ENCODE data around the gene EEF1AKMT4. TPM values are rescaled to one million over a fixed set of nuclear protein-coding genes. Genes with fewer than 3 reads are reported as not detected.
A peak's percentile ranks its signal among the peaks of the same experiment; 100 is the strongest.

Gene EEF1AKMT4
- polyA plus RNA-seq, 1 donor (not counting 4 experiments of a cell fraction or from before 2014, with no cell fraction given) = 10.8 TPM

DNA sequence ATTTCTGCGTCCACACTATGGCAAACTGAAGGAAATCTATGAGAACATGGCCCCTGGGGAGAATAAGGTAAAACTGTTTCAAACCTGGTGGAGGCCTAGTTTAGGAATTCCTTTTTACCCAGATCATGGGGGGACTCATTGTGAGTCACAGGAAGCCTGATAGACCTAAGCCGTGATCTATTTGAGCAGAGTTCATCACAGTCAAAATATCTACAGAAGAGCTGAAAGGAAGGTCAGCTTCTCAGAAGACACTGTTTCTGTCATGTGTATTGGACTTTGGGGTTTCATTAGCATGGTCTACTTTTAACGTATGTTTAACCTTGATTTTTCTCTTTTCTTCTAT lies 50.9 kb downstream of the EEF1AKMT4 start:
- H3K4me3 ChIP-seq (ENCODE audit: control insufficient read depth in 2 of 3, extremely low read depth in 1 of 3, insufficient read depth in 2 of 3, low read depth in 1 of 3, low read length in 3 of 3) = peak overlapping the region; percentile 90 to 99 (median 90)
- peak overlapping the region; percentile 94 for H3K9ac ChIP-seq (ENCODE audit: control insufficient read depth, extremely low read depth, insufficient read depth, low read length)
- H3K27ac ChIP-seq (ENCODE audit: control insufficient read depth, insufficient read depth, low read length) = peak overlapping the region; percentile 84
- TF ChIP-seq, protein P1, sequence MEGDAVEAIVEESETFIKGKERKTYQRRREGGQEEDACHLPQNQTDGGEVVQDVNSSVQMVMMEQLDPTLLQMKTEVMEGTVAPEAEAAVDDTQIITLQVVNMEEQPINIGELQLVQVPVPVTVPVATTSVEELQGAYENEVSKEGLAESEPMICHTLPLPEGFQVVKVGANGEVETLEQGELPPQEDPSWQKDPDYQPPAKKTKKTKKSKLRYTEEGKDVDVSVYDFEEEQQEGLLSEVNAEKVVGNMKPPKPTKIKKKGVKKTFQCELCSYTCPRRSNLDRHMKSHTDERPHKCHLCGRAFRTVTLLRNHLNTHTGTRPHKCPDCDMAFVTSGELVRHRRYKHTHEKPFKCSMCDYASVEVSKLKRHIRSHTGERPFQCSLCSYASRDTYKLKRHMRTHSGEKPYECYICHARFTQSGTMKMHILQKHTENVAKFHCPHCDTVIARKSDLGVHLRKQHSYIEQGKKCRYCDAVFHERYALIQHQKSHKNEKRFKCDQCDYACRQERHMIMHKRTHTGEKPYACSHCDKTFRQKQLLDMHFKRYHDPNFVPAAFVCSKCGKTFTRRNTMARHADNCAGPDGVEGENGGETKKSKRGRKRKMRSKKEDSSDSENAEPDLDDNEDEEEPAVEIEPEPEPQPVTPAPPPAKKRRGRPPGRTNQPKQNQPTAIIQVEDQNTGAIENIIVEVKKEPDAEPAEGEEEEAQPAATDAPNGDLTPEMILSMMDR (optimal IDR thresholded peaks at IDR 0.05 in 1 of 3, IDR thresholded peaks at IDR 0.05 in 1 of 3, conservative IDR thresholded peaks at IDR 0.05 in 1 of 3; ENCODE audit: extremely low read depth in 1 of 3, insufficient read depth in 2 of 3, low read length in 3 of 3) = no peak
- no peaks in the 10 kb centered on the region for H3K9me3 ChIP-seq (ENCODE audit: control insufficient read depth, low read depth, low read length)
- H3K27me3 ChIP-seq (ENCODE audit: control insufficient read depth, extremely low read depth, insufficient read depth, low read length) = no peaks in the 10 kb centered on the region
- peak overlapping the region; percentile 84 for H3K4me2 ChIP-seq (ENCODE audit: control insufficient read depth, extremely low read depth, insufficient read depth, low read depth, low read length)
- no peak overlapping the region for H2AFZ ChIP-seq (ENCODE audit: control insufficient read depth, low read length)
- dilution Hi-C loops (cut with MboI; ENCODE audit: extremely low pct_ligation_motif_present, low sequenced_read_pairs) = no loop called here
- FAIRE-seq (peak; percentile 72), DNase-seq (ENCODE audit: low read depth, low spot score) (no peak)
- H3K79me2 ChIP-seq (ENCODE audit: control insufficient read depth, insufficient read depth, low read length) = peaks cover 55% of the 10 kb centered on the region
- peaks cover 9% of the 10 kb centered on the region for H3K4me1 ChIP-seq (ENCODE audit: control insufficient read depth, extremely low read depth, insufficient read depth, low read length)
- H3K36me3 ChIP-seq (ENCODE audit: control insufficient read depth in 2 of 2, extremely low read depth in 1 of 2, insufficient read depth in 2 of 2, low read length in 2 of 2) = peaks cover 30 to 35% of the 10 kb centered on the region in 2 experiments
- H3K9me1 ChIP-seq (ENCODE audit: control insufficient read depth, extremely low read depth, insufficient read depth, low read length) = no peaks in the 10 kb centered on the region
- H4K20me1 ChIP-seq (ENCODE audit: control insufficient read depth, extremely low read depth, insufficient read depth, low read length) = peaks cover 13% of the 10 kb centered on the region

DNA sequence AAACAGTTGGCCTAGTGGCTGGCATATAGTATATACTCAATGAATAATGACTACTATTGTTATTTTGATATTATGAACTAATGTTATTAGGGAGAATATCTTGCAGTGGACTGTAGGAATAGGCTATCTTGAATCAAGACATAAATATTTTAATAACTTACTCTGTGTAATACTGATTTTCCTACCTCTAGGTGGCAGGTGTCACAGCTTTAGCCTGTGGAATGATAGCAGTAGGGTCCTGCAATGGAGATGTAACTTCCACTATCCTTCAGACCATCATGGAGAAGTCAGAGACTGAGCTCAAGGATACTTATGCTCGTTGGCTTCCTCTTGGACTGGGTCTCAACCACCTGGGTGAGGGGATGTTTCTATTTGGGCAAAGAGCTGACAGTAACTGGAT lies 56.1 kb downstream of the EEF1AKMT4 start:
- peaks cover 61 to 72% of the 10 kb centered on the region in 2 experiments for H3K36me3 ChIP-seq (ENCODE audit: control insufficient read depth in 2 of 2, extremely low read depth in 1 of 2, insufficient read depth in 2 of 2, low read length in 2 of 2)
- H3K27me3 ChIP-seq (ENCODE audit: control insufficient read depth, extremely low read depth, insufficient read depth, low read length) = no peaks in the 10 kb centered on the region
- TF ChIP-seq, protein P1 (optimal IDR thresholded peaks at IDR 0.05 in 1 of 3, IDR thresholded peaks at IDR 0.05 in 1 of 3, conservative IDR thresholded peaks at IDR 0.05 in 1 of 3; ENCODE audit: extremely low read depth in 1 of 3, insufficient read depth in 2 of 3, low read length in 3 of 3) = peak in 2 of 3 experiments; percentile 9 to 48
- no peak for TF ChIP-seq EZH2 (IDR thresholded peaks at IDR 0.05; ENCODE audit: low read length)
- dilution Hi-C loops (cut with MboI; ENCODE audit: extremely low pct_ligation_motif_present, low sequenced_read_pairs) = no loop called here
- H4K20me1 ChIP-seq (ENCODE audit: control insufficient read depth, extremely low read depth, insufficient read depth, low read length) = peaks cover 13% of the 10 kb centered on the region
- H3K4me2 ChIP-seq (ENCODE audit: control insufficient read depth, extremely low read depth, insufficient read depth, low read depth, low read length) = no peak overlapping the region
- peaks cover 4% of the 10 kb centered on the region for H3K4me1 ChIP-seq (ENCODE audit: control insufficient read depth, extremely low read depth, insufficient read depth, low read length)
- no peak overlapping the region for H3K9ac ChIP-seq (ENCODE audit: control insufficient read depth, extremely low read depth, insufficient read depth, low read length)
- peaks cover 53% of the 10 kb centered on the region for H3K79me2 ChIP-seq (ENCODE audit: control insufficient read depth, insufficient read depth, low read length)
- no peak overlapping the region for H3K27ac ChIP-seq (ENCODE audit: control insufficient read depth, insufficient read depth, low read length)
- FAIRE-seq (no peak), DNase-seq (ENCODE audit: low read depth, low spot score) (no peak)
- H2AFZ ChIP-seq (ENCODE audit: control insufficient read depth, low read length) = no peak overlapping the region
- H3K9me3 ChIP-seq (ENCODE audit: control insufficient read depth, low read depth, low read length) = no peaks in the 10 kb centered on the region
- no peaks in the 10 kb centered on the region for H3K9me1 ChIP-seq (ENCODE audit: control insufficient read depth, extremely low read depth, insufficient read depth, low read length)
- no peak overlapping the region for H3K4me3 ChIP-seq (ENCODE audit: control insufficient read depth in 2 of 3, extremely low read depth in 1 of 3, insufficient read depth in 2 of 3, low read depth in 1 of 3, low read length in 3 of 3)
